Measurements from ENCODE around the gene GPC6. TPM values are rescaled to one million over a fixed set of nuclear protein-coding genes. Genes with fewer than 3 reads are reported as not detected.
A peak's percentile ranks its signal among the peaks of the same experiment; 100 is the strongest.

Gene GPC6
- polyA plus RNA-seq, 1 of the 3 experiments (the other 2 are of a cell fraction): 6.7 TPM

- Histone ChIP-seq H3K9ac (peak overlapping the region; percentile 58; the same call in 1 of the 2 replicates), H3K79me2 (ENCODE audit: insufficient read depth) (no peaks in the 10 kb centered on the region), H3K4me2 (peak overlapping the region; percentile 61), H3K9me2 (no peaks in the 10 kb centered on the region), H3K27ac (ENCODE audit: low read depth in 2 of 2, low read length in 1 of 2) (peak overlapping the region; percentile 34 to 82; a peak in 3 of 4 replicates), H3K36me3 (replicated peaks in 1 of 2; ENCODE audit: control insufficient read depth in 1 of 2, insufficient read depth in 2 of 2, low read length in 1 of 2) (no peaks in the 10 kb centered on the region), H3F3A (replicated peaks; ENCODE audit: insufficient read depth) (peaks cover 14% of the 10 kb centered on the region), H3K9me3 (no peaks in the 10 kb centered on the region), H4K20me1 (ENCODE audit: insufficient read depth) (no peaks in the 10 kb centered on the region), H3K27me3 (ENCODE audit: insufficient read depth) (no peaks in the 10 kb centered on the region), H2AFZ (ENCODE audit: low read depth) (peak overlapping the region; percentile 79), H3K4me3 (ENCODE audit: low read depth in 2 of 2, low read length in 1 of 2) (peak overlapping the region; percentile 6 to 21; a peak in 2 of 4 replicates), H3K4me1 (ENCODE audit: control insufficient read depth in 1 of 2, insufficient read depth in 2 of 2, low read depth in 1 of 2, low read length in 1 of 2) (peaks cover 0 to 42% of the 10 kb centered on the region in 2 experiments; a peak in 3 of 4 replicates)
- WGBS (ENCODE audit: low lambda C conversion rate): 36% methylated on average over 8 of the region's 8 CpGs
- CTCF ChIA-PET: interaction anchor here (1.4 kb wide), 1 partner anchor 13 kb away, joined by 3 read pairs; no protein-coding TSS in a partner anchor
- POLR2A ChIA-PET: no interaction called here
- DNase-seq: no peak
- TF ChIP-seq RFX5 (IDR thresholded peaks at IDR 0.05; ENCODE audit: low read length): no peak
- TF ChIP-seq CHD2 (IDR thresholded peaks at IDR 0.05; ENCODE audit: low read length, partially characterized antibody): no peak
- no peak for TF ChIP-seq SMC3 (IDR thresholded peaks at IDR 0.05; ENCODE audit: low read depth, low read length)
- TF ChIP-seq JUND (IDR thresholded peaks at IDR 0.05): peak; percentile 83
- no peak for TF ChIP-seq ELF1 (IDR thresholded peaks at IDR 0.05)
- TF ChIP-seq MXI1 (IDR thresholded peaks at IDR 0.05; ENCODE audit: low read depth, low read length): no peak
- no peak for TF ChIP-seq SIN3A (IDR thresholded peaks at IDR 0.05; ENCODE audit: borderline replicate concordance, low read depth, low read length)
- no peak for TF ChIP-seq RAD21 (IDR thresholded peaks at IDR 0.05; ENCODE audit: low read length)
- no peak for TF ChIP-seq USF2 (IDR thresholded peaks at IDR 0.05; ENCODE audit: borderline replicate concordance, low read depth, low read length)
- TF ChIP-seq MAX (IDR thresholded peaks at IDR 0.05; ENCODE audit: low read depth): no peak
- peak; percentile 64; the same call in 1 of the 2 replicates for TF ChIP-seq NFIC (IDR thresholded peaks at IDR 0.05; ENCODE audit: borderline replicate concordance)
- TF ChIP-seq USF1 (IDR thresholded peaks at IDR 0.05; ENCODE audit: borderline replicate concordance, low read depth): no peak
- no peak for TF ChIP-seq RXRA (IDR thresholded peaks at IDR 0.05; ENCODE audit: borderline replicate concordance, low read depth)
- peak in 1 of 2 experiments; percentile 58; a peak in 1 of 4 replicates for TF ChIP-seq EP300 (IDR thresholded peaks at IDR 0.05; ENCODE audit: borderline replicate concordance in 1 of 2, low read depth in 1 of 2, low read length in 1 of 2)
- peak; percentile 85 for TF ChIP-seq FOSL2 (IDR thresholded peaks at IDR 0.05; ENCODE audit: borderline replicate concordance, low read depth)
- no peak for TF ChIP-seq ZBTB33 (IDR thresholded peaks at IDR 0.05; ENCODE audit: borderline replicate concordance, low read depth)
- no peak for TF ChIP-seq FOXJ3 (CRISPR knock-in tag; IDR thresholded peaks at IDR 0.05)
- TF ChIP-seq GABPA (IDR thresholded peaks at IDR 0.05; ENCODE audit: low read depth): no peak
- TF ChIP-seq MEF2A (IDR thresholded peaks at IDR 0.05; ENCODE audit: borderline replicate concordance, low read depth): no peak
- TF ChIP-seq TAF1 (IDR thresholded peaks at IDR 0.05; ENCODE audit: borderline replicate concordance, low read depth, low read length): no peak
- 0 out of 2 replicates have a peak, but pooled peaks have one; percentile 26 for TF ChIP-seq TEAD4 (IDR thresholded peaks at IDR 0.05; ENCODE audit: borderline replicate concordance, insufficient read depth)
- TF ChIP-seq YY1 (IDR thresholded peaks at IDR 0.05; ENCODE audit: low read depth): no peak
- TF ChIP-seq FOXM1 (IDR thresholded peaks at IDR 0.05; ENCODE audit: low read depth): no peak
- TF ChIP-seq EZH2phosphoT487 (IDR thresholded peaks at IDR 0.05; ENCODE audit: borderline replicate concordance, low read depth): no peak
- no peak for TF ChIP-seq GATA2 (CRISPR knock-in tag; IDR thresholded peaks at IDR 0.05)
- peak; percentile 61 for TF ChIP-seq TCF12 (IDR thresholded peaks at IDR 0.05)
- no peak for TF ChIP-seq REST (IDR thresholded peaks at IDR 0.05; ENCODE audit: low read depth, low read length)
- TF ChIP-seq NRF1 (IDR thresholded peaks at IDR 0.05; ENCODE audit: low read depth, low read length): no peak
These were observed 549.0 kb downstream of the GPC6 start for GRCh38 chr13:93775507-93776108.
